PC-9 (cell line): Measurements from ENCODE around the gene PAPSS2.
"Not testable (repeated sequence)": the region's sequence is repeated elsewhere in the genome, so short reads cannot be mapped to it uniquely, and the experiment has no call there.

Experiments
- EZH2 ChIP-seq: fragments of 200-600 bp; sonication (generic); IDR thresholded peaks from 2 replicates; pipeline ENCODE4 v1.8.0; 2017; ENCODE audit warnings: antibody characterized with exemption, low read depth
- TF ChIP-seq, protein P1 (sequence below): fragments of 200-600 bp; sonication (generic); conservative IDR thresholded peaks from 2 replicates; pipeline ENCODE4 v1.6.1; 2017; ENCODE audit warnings: mixed run types, antibody characterized with exemption, mild to moderate bottlenecking, moderate library complexity

DNA sequence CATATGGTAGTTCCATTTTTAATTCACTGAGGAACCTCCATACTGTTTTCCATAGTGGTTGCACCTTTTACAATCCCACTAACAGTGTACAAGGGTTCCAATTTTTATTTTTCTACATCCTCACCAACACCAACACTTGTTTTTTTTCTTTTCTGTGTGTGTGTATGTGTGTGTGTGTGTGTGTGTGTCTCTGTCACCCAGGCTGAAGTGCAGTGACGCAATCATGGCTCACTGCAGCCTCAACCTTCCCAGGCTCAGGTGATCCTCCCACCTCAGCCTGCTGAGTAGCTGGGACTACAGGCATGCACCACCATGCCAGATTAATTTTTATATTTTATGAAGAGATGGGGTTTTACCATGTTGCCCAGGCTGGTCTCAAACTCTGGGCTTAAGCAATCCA is 78.6 kb downstream of the PAPSS2 start:
- TF ChIP-seq, protein P1, sequence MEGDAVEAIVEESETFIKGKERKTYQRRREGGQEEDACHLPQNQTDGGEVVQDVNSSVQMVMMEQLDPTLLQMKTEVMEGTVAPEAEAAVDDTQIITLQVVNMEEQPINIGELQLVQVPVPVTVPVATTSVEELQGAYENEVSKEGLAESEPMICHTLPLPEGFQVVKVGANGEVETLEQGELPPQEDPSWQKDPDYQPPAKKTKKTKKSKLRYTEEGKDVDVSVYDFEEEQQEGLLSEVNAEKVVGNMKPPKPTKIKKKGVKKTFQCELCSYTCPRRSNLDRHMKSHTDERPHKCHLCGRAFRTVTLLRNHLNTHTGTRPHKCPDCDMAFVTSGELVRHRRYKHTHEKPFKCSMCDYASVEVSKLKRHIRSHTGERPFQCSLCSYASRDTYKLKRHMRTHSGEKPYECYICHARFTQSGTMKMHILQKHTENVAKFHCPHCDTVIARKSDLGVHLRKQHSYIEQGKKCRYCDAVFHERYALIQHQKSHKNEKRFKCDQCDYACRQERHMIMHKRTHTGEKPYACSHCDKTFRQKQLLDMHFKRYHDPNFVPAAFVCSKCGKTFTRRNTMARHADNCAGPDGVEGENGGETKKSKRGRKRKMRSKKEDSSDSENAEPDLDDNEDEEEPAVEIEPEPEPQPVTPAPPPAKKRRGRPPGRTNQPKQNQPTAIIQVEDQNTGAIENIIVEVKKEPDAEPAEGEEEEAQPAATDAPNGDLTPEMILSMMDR: not testable (repeated sequence)
- TF ChIP-seq EZH2: not testable (repeated sequence)
